NCI-H2107 (cell line): ENCODE data around the gene PRKCE.
"Not testable (repeated sequence)": the region's sequence is repeated elsewhere in the genome, so short reads cannot be mapped to it uniquely, and the experiment has no call there.

ENCODE experiments used
- DNase-seq: peaks from one replicate; lab custom pipeline; 2025; lab: John Stamatoyannopoulos, UW

Gene PRKCE

GRCh38 chr2:46195819-46196218 lies 544.3 kb downstream of the PRKCE start:
- no peak for DNase-seq

- DNase-seq = no peak
These were observed 545.5 kb downstream of the PRKCE start for GRCh38 chr2:46196871-46197462.

GRCh38 chr2:46197672-46198071 lies 546.2 kb downstream of the PRKCE start:
- DNase-seq = no peak

- no peak for DNase-seq
These were observed 546.8 kb downstream of the PRKCE start for GRCh38 chr2:46198164-46198883.

- no peak for DNase-seq
These were observed 547.5 kb downstream of the PRKCE start for GRCh38 chr2:46198966-46199365.

- DNase-seq = no peak
These were observed 548.7 kb downstream of the PRKCE start for GRCh38 chr2:46200100-46200690.

GRCh38 chr2:46200861-46201605 lies 549.6 kb downstream of the PRKCE start:
- no peak for DNase-seq

GRCh38 chr2:46202453-46202852 lies 551.0 kb downstream of the PRKCE start:
- DNase-seq = no peak

GRCh38 chr2:46202987-46203386 lies 551.5 kb downstream of the PRKCE start:
- DNase-seq = no peak

- not testable (repeated sequence) for DNase-seq
These were observed 552.2 kb downstream of the PRKCE start for GRCh38 chr2:46203636-46204035.

GRCh38 chr2:46207591-46207990 lies 556.1 kb downstream of the PRKCE start:
- no peak for DNase-seq

- DNase-seq = no peak
These were observed 557.3 kb downstream of the PRKCE start for GRCh38 chr2:46208766-46209165.

GRCh38 chr2:46210063-46210462 lies 558.6 kb downstream of the PRKCE start:
- DNase-seq = no peak

- DNase-seq = no peak
These were observed 560.0 kb downstream of the PRKCE start for GRCh38 chr2:46211461-46211860.

- no peak for DNase-seq
These were observed 562.4 kb downstream of the PRKCE start for GRCh38 chr2:46213906-46214305.

- no peak for DNase-seq
These were observed 564.7 kb downstream of the PRKCE start for GRCh38 chr2:46216213-46216612.

GRCh38 chr2:46223514-46223913 lies 572.0 kb downstream of the PRKCE start:
- not testable (repeated sequence) for DNase-seq

- no peak for DNase-seq
These were observed 573.7 kb downstream of the PRKCE start for GRCh38 chr2:46225150-46225625.

- no peak for DNase-seq
These were observed 574.3 kb downstream of the PRKCE start for GRCh38 chr2:46225730-46226129.

GRCh38 chr2:46226620-46227019 lies 575.1 kb downstream of the PRKCE start:
- no peak for DNase-seq

- DNase-seq = no peak
These were observed 575.5 kb downstream of the PRKCE start for GRCh38 chr2:46227022-46227421.

GRCh38 chr2:46227674-46228289 lies 576.3 kb downstream of the PRKCE start:
- no peak for DNase-seq
